Naive thymus-derived CD8-positive, alpha-beta T cell (primary cell): Measurements from ENCODE around the gene TAPBPL. TPM values are rescaled to one million over a fixed set of nuclear protein-coding genes. Genes with fewer than 3 reads are reported as not detected.
A peak's percentile ranks its signal among the peaks of the same experiment; 100 is the strongest.
"Not testable (repeated sequence)": the region's sequence is repeated elsewhere in the genome, so short reads cannot be mapped to it uniquely, and the experiment has no call there.

Experiments used
- ATAC-seq, 2 donors: fragments of 150-1000 bp; cut with Tn5 transposase in 1 of 2; sonication (Bioruptor Pico), chemical (Tn5 transposase) in 1 of 2; 1 replicate in 1 of 2; 2 replicates in 1 of 2; pipeline ENCODE4 v1.10.0; 2021; ENCODE audit warnings: mild to moderate bottlenecking in 2 of 2, moderate library complexity in 2 of 2
- POLR2A ChIA-PET: fragments of 350-600 bp; sonication (Branson Sonifier 250); formaldehyde crosslinking; loops from one replicate; lab custom pipeline; 2021; ENCODE audit warnings: antibody characterized with exemption; lab: Charles Lee
- DNase-seq, 10 donors: peaks; one replicate each; pipeline versions ENCODE4 v3.0.0 to v3.0.0-alpha.2; 2020 to 2022
- H3K27ac Mint-ChIP-seq, 10 donors: one replicate each; pipeline ENCODE4 v1.8.0; 2020 to 2022; ENCODE audit warnings: mild to moderate bottlenecking in 10 of 10, mixed read lengths in 10 of 10, moderate library complexity in 4 of 10, inconsistent platforms in 1 of 10
- H3K27me3 Mint-ChIP-seq, 5 donors: one replicate each; pipeline ENCODE4 v1.8.0; 2021 to 2022; ENCODE audit warnings: mixed read lengths in 5 of 5
- H3K36me3 Mint-ChIP-seq, 3 donors: one replicate each; pipeline ENCODE4 v1.8.0; 2020 to 2022; ENCODE audit warnings: mixed read lengths in 3 of 3, mild to moderate bottlenecking in 2 of 3, inconsistent platforms in 1 of 3
- H3K4me1 Mint-ChIP-seq, 4 donors: one replicate each; pipeline ENCODE4 v1.8.0; 2021 to 2022; ENCODE audit warnings: mixed read lengths in 4 of 4
- H3K4me3 Mint-ChIP-seq, 10 donors: one replicate each; pipeline ENCODE4 v1.8.0; 2020 to 2022; ENCODE audit warnings: mild to moderate bottlenecking in 10 of 10, mixed read lengths in 10 of 10, moderate library complexity in 6 of 10, inconsistent platforms in 1 of 10
- H3K9me3 Mint-ChIP-seq, 9 donors: one replicate each; pipeline ENCODE4 v1.8.0; 2020 to 2022; ENCODE audit warnings: mixed read lengths in 9 of 9, mild to moderate bottlenecking in 3 of 9, inconsistent platforms in 1 of 9, moderate library complexity in 1 of 9
- polyA plus RNA-seq, 3 donors: library from polyadenylated mRNA; unstranded; fragments of 300-500 nt; fragmentation: Illumina TruSeq; gene quantifications; one replicate each; pipeline ENCODE4 v1.2.3, GENCODE V29; 2021
- total RNA-seq, 8 experiments: library from RNA in 2 of 8; stranded (reverse) in 2 of 8; gene quantifications; one replicate each; pipeline ENCODE4 v1.2.3 and lab custom pipeline; 2021 to 2026

The TAPBPL gene
- total and polyA plus RNA-seq, 5 experiments from 2014 or later, result 42.5 to 126 (median 46.0) TPM

GRCh38 chr12:6472491-6472890, 20.6 kb downstream of the TAPBPL start:
- ATAC-seq (no peak), DNase-seq (no peak)
- H3K36me3 Mint-ChIP-seq, result peaks cover 0 to 7% (median 0%) of the 10 kb centered on the region in 3 donors
- no peaks in the 10 kb centered on the region for H3K9me3 Mint-ChIP-seq
- H3K27me3 Mint-ChIP-seq, result peaks cover 0 to 2% (median 0%) of the 10 kb centered on the region in 5 donors
- POLR2A ChIA-PET, result interaction anchor here (0.6 to 5.6 kb wide), 4 partner anchors 11 to 228 kb away, joined by 4 to 104 read pairs (median 79); partner anchors contain the start of genes GAPDH, MRPL51 and NCAPD2
- H3K4me1 Mint-ChIP-seq, result peaks cover 21 to 35% (median 33%) of the 10 kb centered on the region in 4 donors
- peak overlapping the region in 3 of 10 donors; percentile 16 to 95 (median 34) for H3K27ac Mint-ChIP-seq
- peak overlapping the region in 1 of 10 donors; percentile 89 for H3K4me3 Mint-ChIP-seq

- H3K4me3 Mint-ChIP-seq, POLR2A ChIA-PET: not testable (repeated sequence)
These were observed 23.6 kb downstream of the TAPBPL start for GRCh38 chr12:6475233-6475975.

GRCh38 chr12:6476489-6476888, 24.6 kb downstream of the TAPBPL start:
- peak overlapping the region in 1 of 10 donors; percentile 20 for H3K27ac Mint-ChIP-seq
- ATAC-seq, result no peak
- POLR2A ChIA-PET, result interaction anchor here (0.6 kb wide), 1 partner anchor 12 kb away, joined by 4 read pairs; no protein-coding TSS in a partner anchor

More at GRCh38 chr12:6475233-6475975, 23.6 kb downstream of the TAPBPL start:
- not testable (repeated sequence) for ATAC-seq, H3K27ac Mint-ChIP-seq, DNase-seq, H3K27me3 Mint-ChIP-seq, H3K36me3 Mint-ChIP-seq, H3K9me3 Mint-ChIP-seq
- peaks cover 6 to 11% (median 8%) of the 10 kb centered on the region in 4 donors for H3K4me1 Mint-ChIP-seq

GRCh38 chr12:6477601-6478377, 25.9 kb downstream of the TAPBPL start:
- H3K27me3 Mint-ChIP-seq, H3K9me3 Mint-ChIP-seq, H3K4me3 Mint-ChIP-seq, H3K4me1 Mint-ChIP-seq, H3K36me3 Mint-ChIP-seq, H3K27ac Mint-ChIP-seq, DNase-seq, POLR2A ChIA-PET, ATAC-seq: not testable (repeated sequence)

More at GRCh38 chr12:6476489-6476888, 24.6 kb downstream of the TAPBPL start:
- peaks cover 0 to 4% (median 1%) of the 10 kb centered on the region in 4 donors for H3K4me1 Mint-ChIP-seq
- peaks cover 0 to 2% (median 0%) of the 10 kb centered on the region in 5 donors for H3K27me3 Mint-ChIP-seq
- no peaks in the 10 kb centered on the region for H3K9me3 Mint-ChIP-seq
- H3K4me3 Mint-ChIP-seq, result no peak overlapping the region
- H3K36me3 Mint-ChIP-seq, result no peaks in the 10 kb centered on the region
- no peak for DNase-seq

DNA sequence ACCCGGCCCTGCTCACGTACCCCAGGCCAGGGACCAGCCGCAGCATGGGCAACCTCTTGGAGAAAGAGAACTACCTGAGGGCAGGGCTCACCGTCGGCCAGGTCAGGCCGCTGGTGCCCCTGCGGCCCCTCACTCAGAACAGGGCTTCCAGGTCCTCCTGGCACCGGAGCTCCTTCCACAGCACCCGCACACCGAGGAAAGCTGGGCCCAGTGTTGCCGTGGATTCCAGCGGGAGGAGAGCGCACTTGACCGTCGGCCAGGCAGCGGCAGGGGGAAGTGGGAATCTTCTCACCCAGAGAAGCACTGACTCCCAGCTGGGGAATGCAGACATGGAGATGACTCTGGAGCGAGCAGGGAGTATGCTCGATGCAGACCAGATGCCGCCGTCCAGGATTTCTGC, 26.6 kb downstream of the TAPBPL start:
- Mint-ChIP-seq H3K4me3 (no peak overlapping the region), H3K36me3 (no peaks in the 10 kb centered on the region), H3K27ac (no peak overlapping the region), H3K9me3 (no peaks in the 10 kb centered on the region), H3K27me3 (peaks cover 0 to 2% (median 0%) of the 10 kb centered on the region in 5 donors), H3K4me1 (no peaks in the 10 kb centered on the region)
- POLR2A ChIA-PET, result no interaction called here
- ATAC-seq (no peak), DNase-seq (no peak)

DNA sequence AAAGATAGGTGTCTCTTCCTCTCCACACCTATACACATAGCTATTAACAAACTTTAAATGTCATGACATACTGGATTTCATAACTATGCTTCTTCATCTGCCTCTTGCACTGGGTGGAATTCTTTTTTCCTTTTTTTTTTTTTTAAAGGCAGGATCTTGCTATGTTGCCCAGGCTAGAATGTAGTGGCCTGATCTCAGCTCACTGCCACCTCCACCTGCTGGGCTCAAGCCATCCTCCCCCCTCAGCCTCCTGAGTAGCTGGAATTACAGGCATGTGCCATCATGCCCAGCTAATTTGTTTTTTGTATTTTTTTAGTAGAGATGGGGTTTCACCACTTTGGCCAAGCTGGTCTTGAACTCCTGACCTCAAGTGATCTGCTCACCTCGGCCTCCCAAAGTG, 36.4 kb downstream of the TAPBPL start:
- H3K27me3 Mint-ChIP-seq, result peaks cover 0 to 3% (median 0%) of the 10 kb centered on the region in 5 donors
- H3K4me3 Mint-ChIP-seq, result no peak overlapping the region
- H3K9me3 Mint-ChIP-seq, result no peaks in the 10 kb centered on the region
- no peak for DNase-seq
- H3K36me3 Mint-ChIP-seq, result peaks cover 0 to 22% (median 5%) of the 10 kb centered on the region in 3 donors
- H3K27ac Mint-ChIP-seq, result no peak overlapping the region
- ATAC-seq, result no peak
- POLR2A ChIA-PET, result interaction anchor here (0.6 to 1.4 kb wide), 7 partner anchors 12 to 107 kb away, joined by 3 to 4 read pairs (median 3); partner anchors contain the start of gene VAMP1
- H3K4me1 Mint-ChIP-seq, result peaks cover 0 to 16% (median 7%) of the 10 kb centered on the region in 4 donors

- ATAC-seq (no peak), DNase-seq (no peak)
- Mint-ChIP-seq H3K36me3 (peaks cover 0 to 22% (median 5%) of the 10 kb centered on the region in 3 donors), H3K27ac (no peak overlapping the region), H3K9me3 (no peaks in the 10 kb centered on the region), H3K4me1 (peaks cover 5 to 23% (median 10%) of the 10 kb centered on the region in 4 donors), H3K4me3 (no peak overlapping the region), H3K27me3 (peaks cover 0 to 3% (median 0%) of the 10 kb centered on the region in 5 donors)
- POLR2A ChIA-PET, result interaction anchor here (1.0 kb wide), 1 partner anchor 19 kb away, joined by 3 read pairs; the partner anchor contains the start of gene VAMP1
These were observed 37.6 kb downstream of the TAPBPL start for GRCh38 chr12:6489449-6489848.

DNA sequence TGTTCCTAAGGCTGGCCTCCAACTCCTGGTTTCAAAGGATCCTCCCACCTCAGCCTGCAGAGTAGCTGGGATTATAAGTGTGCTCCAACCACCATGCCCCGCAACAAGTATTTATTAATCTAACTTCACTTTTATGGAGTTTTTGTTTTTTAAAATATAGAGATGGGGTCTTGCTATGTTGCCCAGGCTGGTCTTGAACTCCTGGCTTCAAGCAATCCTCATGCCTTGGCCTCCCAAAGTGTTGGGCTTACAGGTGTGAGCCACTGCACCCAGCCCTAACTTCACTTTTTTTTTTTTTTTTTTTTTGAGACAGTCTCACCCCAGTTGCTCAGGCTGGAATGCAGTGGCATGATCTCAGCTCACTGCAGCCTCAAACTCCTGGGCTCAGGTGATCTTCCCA, 38.8 kb downstream of the TAPBPL start:
- POLR2A ChIA-PET, result interaction anchor here (1.0 to 7.2 kb wide), 2 partner anchors 21 kb away, joined by 3 to 104 read pairs; partner anchors contain the start of gene VAMP1
- ATAC-seq, H3K27ac Mint-ChIP-seq, H3K4me3 Mint-ChIP-seq, DNase-seq, H3K9me3 Mint-ChIP-seq, H3K27me3 Mint-ChIP-seq: not testable (repeated sequence)
- Mint-ChIP-seq H3K36me3 (peaks cover 0 to 25% (median 5%) of the 10 kb centered on the region in 3 donors), H3K4me1 (peaks cover 15 to 35% (median 21%) of the 10 kb centered on the region in 4 donors)

DNA sequence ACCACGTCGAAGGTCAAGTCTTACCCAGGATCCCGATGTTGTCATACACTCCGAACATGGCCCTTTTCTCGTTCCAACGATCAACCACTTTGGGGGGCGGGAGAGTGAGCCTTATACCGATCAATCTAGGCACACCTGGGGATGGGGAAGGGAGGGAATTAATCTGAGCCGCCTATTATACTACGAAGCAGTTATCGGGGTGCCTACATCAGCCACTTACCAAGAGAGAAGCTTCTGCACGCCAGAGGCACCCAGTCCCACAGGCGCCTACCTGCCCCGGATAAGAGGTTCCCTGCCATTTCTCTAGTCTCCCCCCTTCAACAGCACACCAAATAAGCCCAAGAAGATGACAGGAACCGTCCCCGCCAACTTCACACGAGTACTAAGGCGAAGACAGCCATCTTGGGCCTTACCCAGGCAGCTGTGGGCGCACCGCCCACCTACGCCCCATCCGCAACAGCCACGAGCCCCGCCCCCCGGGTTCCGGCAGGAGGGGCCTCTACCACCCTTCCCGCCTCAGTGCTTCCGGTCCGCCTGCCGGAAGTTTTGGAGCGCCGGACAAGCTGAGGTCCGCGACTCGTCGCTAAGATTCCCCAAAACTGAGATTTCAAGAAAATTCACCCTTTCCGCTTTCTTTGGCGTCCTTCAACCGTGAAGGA, 41.1 kb downstream of the TAPBPL start, which contains the start of gene MRPL51:
Gene MRPL51 (minus strand): TSS at position 425 of the 659 bp plus-strand sequence. CDS start 126 bp downstream, at position 299.
- peak; percentile 77 to 79 for ATAC-seq
- DNase-seq, result peak; percentile 89 to 98 (median 96)
- peak within 1 kb of the TSS; percentile 91 to 99 (median 98) for H3K4me3 Mint-ChIP-seq
- peak within 1 kb of the TSS; percentile 94 to 100 (median 97) for H3K27ac Mint-ChIP-seq
- H3K27me3 Mint-ChIP-seq, result peaks cover 0 to 2% (median 0%) of the 10 kb centered on the region in 5 donors
- H3K9me3 Mint-ChIP-seq, result no peaks in the 10 kb centered on the region
- H3K36me3 Mint-ChIP-seq, result peaks cover 0 to 37% (median 5%) of the 10 kb centered on the region in 3 donors
- peaks cover 15 to 50% (median 35%) of the 10 kb centered on the region in 4 donors for H3K4me1 Mint-ChIP-seq
- POLR2A ChIA-PET, result interaction anchor here (0.7 to 7.2 kb wide), 32 partner anchors 10 to 380 kb away, joined by 3 to 104 read pairs (median 5); partner anchors contain the start of genes CD27, COPS7A, GAPDH and SPSB2

DNA sequence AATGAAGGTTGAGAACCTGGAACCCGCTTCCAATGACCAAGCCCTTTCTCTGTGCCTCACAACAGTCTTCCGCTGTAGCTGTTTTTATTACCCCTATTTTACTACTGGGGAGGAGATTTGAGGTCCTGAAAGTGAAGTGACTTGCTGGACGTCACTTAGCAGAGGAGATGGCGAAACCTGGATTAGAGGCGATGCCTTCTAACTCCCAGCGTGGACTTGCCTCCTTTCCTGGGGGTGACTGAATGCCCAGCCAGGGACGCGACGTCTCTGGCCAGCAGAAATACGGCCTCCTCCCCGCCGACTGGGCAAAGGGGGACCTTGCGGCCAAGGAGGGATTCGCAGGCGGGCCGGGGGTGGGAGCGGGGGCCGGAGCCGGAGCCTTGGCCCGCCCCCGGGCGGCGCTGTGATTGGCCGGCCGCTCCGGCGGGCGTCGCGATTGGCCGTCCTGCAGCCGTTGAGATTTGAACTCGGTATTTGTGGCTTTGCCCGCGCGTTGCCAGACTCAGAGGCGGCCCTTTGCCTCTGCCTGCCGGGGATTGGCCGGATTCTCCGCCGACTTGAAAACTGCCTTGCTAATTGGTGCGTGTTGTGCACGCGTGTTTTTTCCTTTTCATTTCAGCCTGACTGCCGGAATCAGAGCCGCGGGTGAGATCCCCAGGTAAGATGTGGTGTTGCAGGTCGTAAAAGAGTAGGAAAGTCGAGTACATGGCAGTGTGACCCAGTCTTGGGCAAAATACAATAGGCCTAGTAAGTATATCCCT, 41.8 kb downstream of the TAPBPL start, which contains the start of gene NCAPD2:
Gene NCAPD2 (plus strand): TSS at position 606 of the 761 bp plus-strand sequence. CDS start 997 bp downstream, outside the sequence.
- Mint-ChIP-seq H3K27me3 (no peaks in the 10 kb centered on the region), H3K9me3 (no peaks in the 10 kb centered on the region), H3K4me1 (peaks cover 15 to 50% (median 37%) of the 10 kb centered on the region in 4 donors), H3K27ac (peak within 1 kb of the TSS; percentile 94 to 100 (median 97)), H3K36me3 (peaks cover 0 to 42% (median 5%) of the 10 kb centered on the region in 3 donors), H3K4me3 (peak within 1 kb of the TSS; percentile 91 to 99 (median 98))
- ATAC-seq, result peak; percentile 83 to 87
- peak; percentile 89 to 97 (median 95) for DNase-seq
- POLR2A ChIA-PET, result interaction anchor here (0.7 to 7.2 kb wide), 32 partner anchors 11 to 379 kb away, joined by 3 to 104 read pairs (median 6); partner anchors contain the start of genes CD27, COPS7A, GAPDH and SPSB2
